BLaER1 (cell line): ENCODE results near the gene GDPD4.

ENCODE experiments used
- H3K27ac ChIP-seq: shearing (Covaris generic); formaldehyde crosslinking; 2 replicates; pipeline ENCODE4 v1.8.1; 2022
- H3K27me3 ChIP-seq: shearing (Covaris generic); formaldehyde crosslinking; 2 replicates; pipeline ENCODE4 v1.8.1; 2022
- H3K36me3 ChIP-seq: shearing (Covaris generic); formaldehyde crosslinking; 2 replicates; pipeline ENCODE4 v1.8.1; 2022
- H3K4me1 ChIP-seq: shearing (Covaris generic); formaldehyde crosslinking; 2 replicates; pipeline ENCODE4 v1.8.1; 2022
- H3K4me2 ChIP-seq: shearing (Covaris generic); formaldehyde crosslinking; 2 replicates; pipeline ENCODE4 v1.8.1; 2022
- H3K4me3 ChIP-seq: shearing (Covaris generic); formaldehyde crosslinking; 2 replicates; pipeline ENCODE4 v1.8.1; 2022
- H3K9ac ChIP-seq: shearing (Covaris generic); formaldehyde crosslinking; 2 replicates; pipeline ENCODE4 v1.8.1; 2022
- H3K9me3 ChIP-seq: shearing (Covaris generic); formaldehyde crosslinking; 2 replicates; pipeline ENCODE4 v1.8.1; 2022
- H4K20me1 ChIP-seq: shearing (Covaris generic); formaldehyde crosslinking; 2 replicates; pipeline ENCODE4 v1.8.1; 2022
- Cebpa-rat ChIP-seq: shearing (Covaris generic); IDR thresholded peaks from 2 replicates; pipeline ENCODE4 v1.8.1; 2022

GDPD4 gene

GRCh38 chr11:77179048-77179447 is 122.4 kb downstream of the GDPD4 start:
- H3K4me3 ChIP-seq = no peak overlapping the region

DNA sequence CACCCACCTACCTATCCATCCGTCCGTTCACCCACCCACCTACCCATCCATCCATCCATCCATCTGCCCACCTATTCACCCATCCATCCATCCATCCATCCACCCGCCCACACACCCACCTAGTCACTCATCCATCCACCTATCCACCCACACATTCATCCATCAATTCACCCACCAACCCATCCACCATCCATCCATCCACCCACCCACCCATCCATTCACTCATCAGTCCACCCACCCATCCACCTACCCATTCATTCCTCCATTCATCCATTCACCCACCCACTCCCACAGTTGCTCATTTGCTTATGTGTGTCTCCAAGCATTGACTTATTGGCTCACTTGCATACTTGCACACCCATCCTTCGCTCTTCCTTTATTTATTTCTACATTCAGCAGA is 123.3 kb downstream of the GDPD4 start:
- Histone ChIP-seq H3K4me1 (peaks cover 42% of the 10 kb centered on the region), H3K27ac (no peak overlapping the region), H3K27me3 (no peaks in the 10 kb centered on the region), H3K36me3 (no peaks in the 10 kb centered on the region), H4K20me1 (no peaks in the 10 kb centered on the region), H3K9me3 (no peaks in the 10 kb centered on the region), H3K4me2 (no peak overlapping the region), H3K4me3 (no peak overlapping the region), H3K9ac (no peak overlapping the region)
- TF ChIP-seq Cebpa-rat = no peak

More at GRCh38 chr11:77179048-77179447, 122.4 kb downstream of the GDPD4 start:
- no peak overlapping the region for H3K27ac ChIP-seq
- no peaks in the 10 kb centered on the region for H3K9me3 ChIP-seq
- H4K20me1 ChIP-seq = no peaks in the 10 kb centered on the region
- H3K27me3 ChIP-seq = no peaks in the 10 kb centered on the region
- no peaks in the 10 kb centered on the region for H3K36me3 ChIP-seq
- TF ChIP-seq Cebpa-rat = no peak
- no peak overlapping the region for H3K9ac ChIP-seq
- peaks cover 35% of the 10 kb centered on the region for H3K4me1 ChIP-seq
- no peak overlapping the region for H3K4me2 ChIP-seq

DNA sequence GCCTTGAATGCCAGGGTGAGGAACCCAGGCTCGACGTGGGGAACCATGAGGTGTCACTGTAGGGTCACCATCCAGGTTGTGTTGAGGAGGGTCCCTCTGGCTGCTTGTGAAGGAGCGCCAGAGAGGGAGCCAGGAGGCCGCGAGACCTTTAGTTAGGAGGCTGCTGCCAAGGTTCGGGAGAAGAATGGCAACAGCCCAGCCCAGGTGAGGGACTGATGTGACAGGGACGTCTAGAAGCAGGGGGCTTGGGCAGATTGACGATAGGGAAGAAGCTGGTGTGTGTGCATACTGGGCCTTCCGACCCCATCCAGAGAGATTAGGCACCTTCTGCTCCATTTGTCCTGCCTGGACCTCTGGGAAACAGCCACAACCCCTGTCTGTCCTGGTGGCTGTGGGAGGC is 124.5 kb downstream of the GDPD4 start:
- Histone ChIP-seq H3K4me1 (peaks cover 53% of the 10 kb centered on the region), H3K4me3 (no peak overlapping the region), H3K9me3 (no peaks in the 10 kb centered on the region), H3K27me3 (no peaks in the 10 kb centered on the region), H3K4me2 (peak overlapping the region; percentile 94), H4K20me1 (no peaks in the 10 kb centered on the region), H3K27ac (peak overlapping the region; percentile 78; the same call in 1 of the 2 replicates), H3K36me3 (no peaks in the 10 kb centered on the region), H3K9ac (0 out of 2 replicates have a peak overlapping the region, but pooled peaks have one; percentile 56)
- no peak for TF ChIP-seq Cebpa-rat

DNA sequence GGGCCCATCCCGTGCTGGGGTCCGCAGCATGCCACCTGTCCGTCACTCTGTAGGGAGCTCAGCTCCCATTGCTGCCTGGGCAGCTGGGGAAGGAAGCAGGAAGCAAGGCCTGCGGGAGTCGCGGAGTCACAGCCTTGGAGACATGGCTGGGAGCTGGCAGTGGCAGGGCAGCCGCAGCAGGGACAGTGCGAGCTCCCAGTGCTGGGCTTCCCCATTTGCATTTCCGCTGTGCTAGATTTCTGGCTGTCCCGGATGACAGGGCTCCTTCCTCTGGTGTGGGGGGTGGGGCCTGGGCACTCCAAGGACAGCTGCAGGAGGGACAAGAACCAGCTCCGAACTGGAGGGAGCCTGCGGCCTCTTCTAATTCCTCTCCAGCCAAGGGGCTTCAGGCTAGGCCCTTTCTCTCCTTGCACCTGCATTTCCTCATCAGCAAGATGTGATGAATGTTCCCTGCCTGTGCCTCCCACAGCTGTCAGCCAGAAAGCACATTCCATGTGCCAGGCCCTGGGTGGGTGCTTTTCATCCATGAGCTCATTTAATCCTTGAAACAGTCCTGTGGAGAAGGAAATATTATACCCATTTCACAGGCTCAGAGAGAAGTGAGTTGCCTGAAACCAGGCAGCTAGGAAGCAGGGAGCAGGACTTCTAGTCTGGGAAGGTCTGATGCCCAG is 125.5 kb downstream of the GDPD4 start:
- H3K27ac ChIP-seq = peak overlapping the region; percentile 78
- no peaks in the 10 kb centered on the region for H3K36me3 ChIP-seq
- TF ChIP-seq Cebpa-rat = no peak
- no peaks in the 10 kb centered on the region for H4K20me1 ChIP-seq
- H3K9ac ChIP-seq = peak overlapping the region; percentile 56; the same call in 1 of the 2 replicates
- peak overlapping the region; percentile 94 for H3K4me2 ChIP-seq
- no peaks in the 10 kb centered on the region for H3K9me3 ChIP-seq
- H3K27me3 ChIP-seq = no peaks in the 10 kb centered on the region
- H3K4me3 ChIP-seq = peak overlapping the region; percentile 35
- H3K4me1 ChIP-seq = peaks cover 63% of the 10 kb centered on the region

GRCh38 chr11:77175021-77175842 is 126.3 kb downstream of the GDPD4 start:
- no peak for TF ChIP-seq Cebpa-rat
- Histone ChIP-seq H3K9ac (peak overlapping the region; percentile 56; the same call in 1 of the 2 replicates), H4K20me1 (no peaks in the 10 kb centered on the region), H3K9me3 (no peaks in the 10 kb centered on the region), H3K4me1 (peaks cover 71% of the 10 kb centered on the region), H3K4me3 (peak overlapping the region; percentile 35), H3K27ac (peak overlapping the region; percentile 78), H3K27me3 (no peaks in the 10 kb centered on the region), H3K36me3 (no peaks in the 10 kb centered on the region), H3K4me2 (peak overlapping the region; percentile 94)

DNA sequence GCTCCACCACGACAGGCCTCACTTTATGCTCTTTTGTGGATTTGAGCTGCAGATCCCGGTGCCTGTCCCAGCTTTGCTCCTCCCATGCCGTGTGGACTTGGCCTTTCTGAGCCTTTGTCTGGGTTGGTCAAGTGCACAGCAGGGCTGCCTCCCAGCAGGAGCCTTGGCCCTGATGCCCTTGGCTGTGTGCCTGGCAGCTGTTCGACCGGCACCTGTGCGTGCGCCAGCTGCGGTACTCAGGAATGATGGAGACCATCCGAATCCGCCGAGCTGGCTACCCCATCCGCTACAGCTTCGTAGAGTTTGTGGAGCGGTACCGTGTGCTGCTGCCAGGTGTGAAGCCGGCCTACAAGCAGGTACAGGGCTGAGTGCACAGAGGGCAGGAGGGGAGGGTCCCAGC is 126.9 kb downstream of the GDPD4 start:
- H3K36me3 ChIP-seq = no peaks in the 10 kb centered on the region
- no peak overlapping the region for H3K4me3 ChIP-seq
- H3K27me3 ChIP-seq = no peaks in the 10 kb centered on the region
- no peak overlapping the region for H3K9ac ChIP-seq
- H3K4me1 ChIP-seq = peaks cover 75% of the 10 kb centered on the region
- H3K4me2 ChIP-seq = peak overlapping the region; percentile 94
- no peak for TF ChIP-seq Cebpa-rat
- H3K27ac ChIP-seq = no peak overlapping the region
- no peaks in the 10 kb centered on the region for H4K20me1 ChIP-seq
- H3K9me3 ChIP-seq = no peaks in the 10 kb centered on the region

- H4K20me1 ChIP-seq = no peaks in the 10 kb centered on the region
- H3K9ac ChIP-seq = no peak overlapping the region
- no peaks in the 10 kb centered on the region for H3K36me3 ChIP-seq
- peak overlapping the region; percentile 2; the same call in 1 of the 2 replicates for H3K4me2 ChIP-seq
- H3K27me3 ChIP-seq = no peaks in the 10 kb centered on the region
- no peaks in the 10 kb centered on the region for H3K9me3 ChIP-seq
- H3K27ac ChIP-seq = no peak overlapping the region; the same call in 1 of the 2 replicates
- peaks cover 75% of the 10 kb centered on the region for H3K4me1 ChIP-seq
- no peak for TF ChIP-seq Cebpa-rat
- no peak overlapping the region for H3K4me3 ChIP-seq
These were observed 128.0 kb downstream of the GDPD4 start for GRCh38 chr11:77173494-77173893.

DNA sequence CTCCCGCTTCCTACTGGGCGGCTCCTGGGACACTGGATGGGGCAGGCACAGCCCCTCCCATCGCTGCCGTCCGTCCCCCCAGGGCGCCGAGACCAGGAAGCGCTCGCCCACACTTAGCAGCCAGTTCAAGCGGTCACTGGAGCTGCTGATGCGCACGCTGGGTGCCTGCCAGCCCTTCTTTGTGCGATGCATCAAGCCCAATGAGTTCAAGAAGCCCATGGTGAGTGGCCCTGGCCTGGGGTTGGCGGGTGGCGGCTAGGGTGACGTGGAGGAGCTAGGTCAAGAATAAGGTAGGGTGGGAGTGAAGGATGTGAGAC is 128.9 kb downstream of the GDPD4 start:
- peak overlapping the region; percentile 63 for H3K4me2 ChIP-seq

DNA sequence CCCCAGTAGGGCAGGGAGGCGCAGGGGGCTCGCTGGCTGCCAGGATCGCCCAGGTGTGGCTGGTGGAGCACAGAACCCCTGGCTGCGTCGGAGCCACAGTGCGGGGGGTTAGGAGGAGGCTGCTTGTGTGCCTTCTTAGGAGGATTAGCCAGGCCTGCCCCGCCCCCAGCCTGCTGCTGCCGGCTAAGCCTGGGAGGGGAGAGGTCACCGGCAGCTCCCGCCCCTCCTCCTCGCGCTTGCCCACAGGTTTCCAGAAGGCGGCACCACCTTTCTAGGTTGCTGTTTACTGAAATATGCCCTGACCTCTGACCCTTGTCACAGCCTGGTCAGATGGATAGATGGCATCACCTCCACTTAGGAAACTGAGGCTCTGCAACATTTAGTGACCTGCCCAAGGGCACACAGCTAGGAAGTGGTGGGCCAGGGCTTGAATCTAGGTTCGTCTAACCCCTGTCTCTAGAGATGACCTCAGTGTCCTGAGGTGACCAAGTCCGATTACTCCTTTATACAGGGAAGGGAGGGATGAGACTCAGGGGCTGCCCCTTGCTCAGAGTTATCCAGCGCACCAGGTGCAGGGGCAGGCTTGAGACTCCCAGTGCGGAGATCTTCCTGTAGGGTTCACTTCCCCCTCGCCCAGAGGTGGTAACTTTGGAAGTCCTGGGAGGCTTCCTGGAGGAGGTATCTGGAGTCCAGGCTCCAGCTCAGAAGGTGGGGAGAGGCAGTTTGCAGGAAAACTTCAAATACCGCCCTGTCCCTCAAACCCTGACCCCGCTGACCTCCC is 129.4 kb downstream of the GDPD4 start:
- Histone ChIP-seq H3K36me3 (no peaks in the 10 kb centered on the region), H3K27me3 (no peaks in the 10 kb centered on the region), H3K9ac (no peak overlapping the region), H3K27ac (no peak overlapping the region; the same call in 1 of the 2 replicates), H3K4me1 (peaks cover 80% of the 10 kb centered on the region), H3K9me3 (no peaks in the 10 kb centered on the region), H3K4me2 (peak overlapping the region; percentile 63), H4K20me1 (no peaks in the 10 kb centered on the region), H3K4me3 (no peak overlapping the region)
- TF ChIP-seq Cebpa-rat = no peak

More for the DNA sequence above, 128.9 kb downstream of the GDPD4 start:
- no peak overlapping the region for H3K4me3 ChIP-seq
- no peaks in the 10 kb centered on the region for H4K20me1 ChIP-seq
- H3K27ac ChIP-seq = no peak overlapping the region
- no peak for TF ChIP-seq Cebpa-rat
- H3K27me3 ChIP-seq = no peaks in the 10 kb centered on the region
- no peak overlapping the region for H3K9ac ChIP-seq
- H3K4me1 ChIP-seq = peaks cover 80% of the 10 kb centered on the region
- no peaks in the 10 kb centered on the region for H3K36me3 ChIP-seq
- no peaks in the 10 kb centered on the region for H3K9me3 ChIP-seq
